Natural killer cell treated with Interleukin-12 subunit alpha and Interleukin-12 subunit beta and Interleukin-15 and Interleukin-18, amount 100 ng/mL, for 72 hours (primary cell): Measurements from ENCODE around the gene RBMS2. TPM values are rescaled to one million over a fixed set of nuclear protein-coding genes. Genes with fewer than 3 reads are reported as not detected.

Experiments
- ATAC-seq, 2 donors: fragments of 150-1000 bp; cut with Tn5 transposase in 1 of 2; sonication (Bioruptor Pico), chemical (Tn5 transposase) in 1 of 2; 2 replicates each; pipeline ENCODE4 v1.10.0; 2021
- DNase-seq: peaks from one replicate; pipeline ENCODE4 v3.0.0; 2022; ENCODE audit warnings: low spot score
- H3K27ac Mint-ChIP-seq, 2 donors: 1 replicate in 1 of 2; 2 replicates in 1 of 2; pipeline ENCODE4 v1.8.0; 2022; ENCODE audit warnings: mixed read lengths in 2 of 2, mild to moderate bottlenecking in 1 of 2, moderate library complexity in 1 of 2
- H3K27me3 Mint-ChIP-seq, 2 donors: 1 replicate in 1 of 2; 2 replicates in 1 of 2; pipeline ENCODE4 v1.8.0; 2022; ENCODE audit warnings: mixed read lengths in 2 of 2
- H3K36me3 Mint-ChIP-seq: one replicate; pipeline ENCODE4 v1.8.0; 2022; ENCODE audit warnings: mixed read lengths
- H3K4me1 Mint-ChIP-seq, 2 donors: 1 replicate in 1 of 2; 2 replicates in 1 of 2; pipeline ENCODE4 v1.8.0; 2022; ENCODE audit warnings: low read depth in 2 of 2, mixed read lengths in 2 of 2, mild to moderate bottlenecking in 1 of 2
- H3K4me3 Mint-ChIP-seq: one replicate; pipeline ENCODE4 v1.8.0; 2022; ENCODE audit warnings: mixed read lengths
- H3K9me3 Mint-ChIP-seq: 2 replicates; pipeline ENCODE4 v1.8.0; 2022; ENCODE audit warnings: mixed read lengths
- total RNA-seq, 2 donors: library from RNA; stranded (reverse); gene quantifications; one replicate each; pipeline ENCODE4 v1.2.3, GENCODE V29; 2022

RBMS2 gene
- total RNA-seq, 2 donors from 2014 or later, result 1.5 to 2.9 TPM

GRCh38 chr12:56633468-56634241, 112.0 kb downstream of the RBMS2 start:
- Mint-ChIP-seq H3K4me3 (peak overlapping the region; percentile 99), H3K27ac (peak overlapping the region; percentile 87 to 97), H3K4me1 (peaks cover 58 to 70% of the 10 kb centered on the region in 2 donors), H3K9me3 (no peaks in the 10 kb centered on the region), H3K27me3 (no peaks in the 10 kb centered on the region), H3K36me3 (peaks cover 16% of the 10 kb centered on the region)
- no peak for ATAC-seq
- DNase-seq, result no peak

DNA sequence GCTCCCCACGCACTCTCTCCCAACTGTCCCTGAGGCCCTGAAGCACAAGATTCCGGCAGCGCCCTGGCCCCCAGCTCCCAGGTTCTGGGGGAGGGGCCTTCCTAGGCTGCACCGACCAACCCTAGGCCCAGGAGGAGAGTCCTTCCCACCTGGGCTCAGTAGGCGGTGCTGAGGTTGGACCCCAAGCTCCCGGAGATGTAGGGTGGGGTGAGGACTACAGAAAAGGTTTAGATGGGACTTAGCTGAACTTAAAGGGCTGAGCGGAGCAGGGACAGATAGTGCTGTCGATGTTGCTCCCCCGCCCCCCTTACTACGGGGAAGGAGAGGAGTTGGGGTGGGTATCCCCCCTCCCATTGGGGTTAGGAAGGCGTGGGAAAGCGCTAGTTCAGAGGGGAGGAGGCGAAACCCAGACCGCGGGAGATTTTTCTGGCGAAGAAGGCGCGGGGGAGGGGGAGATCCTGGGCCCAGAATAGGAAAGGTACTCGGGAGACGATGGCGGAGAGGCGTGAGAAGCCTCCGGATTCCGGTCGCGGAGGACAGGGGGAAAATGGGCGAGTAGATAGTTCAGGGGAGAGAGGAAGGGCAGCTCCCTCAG, 112.7 kb downstream of the RBMS2 start:
- Mint-ChIP-seq H3K27me3 (no peaks in the 10 kb centered on the region), H3K4me1 (peaks cover 57 to 66% of the 10 kb centered on the region in 2 donors), H3K4me3 (peak overlapping the region; percentile 99), H3K36me3 (peaks cover 20% of the 10 kb centered on the region), H3K9me3 (no peaks in the 10 kb centered on the region), H3K27ac (peak overlapping the region; percentile 87 to 97)
- DNase-seq (peak; percentile 71), ATAC-seq (no peak)

GRCh38 chr12:56634837-56635791, 113.5 kb downstream of the RBMS2 start:
- Mint-ChIP-seq H3K36me3 (peaks cover 27% of the 10 kb centered on the region), H3K9me3 (no peaks in the 10 kb centered on the region), H3K4me1 (peaks cover 57 to 66% of the 10 kb centered on the region in 2 donors), H3K27me3 (no peaks in the 10 kb centered on the region), H3K4me3 (peak overlapping the region; percentile 99), H3K27ac (peak overlapping the region; percentile 87 to 97)
- DNase-seq (peak; percentile 79), ATAC-seq (peak; percentile 55 to 64)

- H3K4me3 Mint-ChIP-seq, result peak overlapping the region; percentile 99
- H3K27ac Mint-ChIP-seq, result peak overlapping the region; percentile 87 to 97
- no peaks in the 10 kb centered on the region for H3K9me3 Mint-ChIP-seq
- ATAC-seq, result peak; percentile 84 to 89
- peak; percentile 87 for DNase-seq
- H3K36me3 Mint-ChIP-seq, result peaks cover 33% of the 10 kb centered on the region
- H3K4me1 Mint-ChIP-seq, result peaks cover 51 to 59% of the 10 kb centered on the region in 2 donors
- H3K27me3 Mint-ChIP-seq, result no peaks in the 10 kb centered on the region
Observed at GRCh38 chr12:56635806-56636674, 114.4 kb downstream of the RBMS2 start.

GRCh38 chr12:56636675-56637540, 115.3 kb downstream of the RBMS2 start:
- Mint-ChIP-seq H3K27me3 (no peaks in the 10 kb centered on the region), H3K27ac (peak overlapping the region; percentile 87 to 97), H3K36me3 (peaks cover 33% of the 10 kb centered on the region), H3K4me3 (peak overlapping the region; percentile 99), H3K4me1 (peaks cover 45 to 53% of the 10 kb centered on the region in 2 donors), H3K9me3 (no peaks in the 10 kb centered on the region)
- ATAC-seq, result peak; percentile 65 to 66
- peak; percentile 78 for DNase-seq

GRCh38 chr12:56637621-56638020, 116.0 kb downstream of the RBMS2 start:
- Mint-ChIP-seq H3K4me3 (no peak overlapping the region), H3K9me3 (no peaks in the 10 kb centered on the region), H3K27ac (peak overlapping the region; percentile 87 to 97), H3K4me1 (peaks cover 47 to 52% of the 10 kb centered on the region in 2 donors), H3K27me3 (no peaks in the 10 kb centered on the region), H3K36me3 (peaks cover 39% of the 10 kb centered on the region)
- DNase-seq, result no peak
- ATAC-seq, result no peak

DNA sequence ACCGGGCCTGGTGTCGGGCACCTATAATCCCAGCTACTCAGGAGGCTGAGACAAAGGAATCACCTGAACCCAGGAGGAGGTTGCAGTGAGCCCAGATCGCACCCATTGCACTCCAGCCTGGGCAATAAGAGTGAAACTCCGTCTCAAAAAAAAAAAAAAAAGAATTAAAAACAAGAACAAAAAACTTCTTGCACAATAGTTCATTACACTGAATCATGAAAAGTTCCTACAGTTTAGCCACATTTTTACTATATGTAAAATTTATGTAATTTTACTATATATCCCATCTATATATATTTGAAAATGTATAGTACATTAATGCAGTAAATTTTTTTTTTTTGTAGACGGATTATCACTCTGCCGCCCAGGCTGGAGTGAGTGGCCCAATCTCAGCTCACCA, 119.6 kb downstream of the RBMS2 start:
- no peak overlapping the region for H3K27ac Mint-ChIP-seq
- peaks cover 39 to 48% of the 10 kb centered on the region in 2 donors for H3K4me1 Mint-ChIP-seq
- H3K4me3 Mint-ChIP-seq, result no peak overlapping the region
- no peaks in the 10 kb centered on the region for H3K9me3 Mint-ChIP-seq
- ATAC-seq (no peak), DNase-seq (no peak)
- no peaks in the 10 kb centered on the region for H3K27me3 Mint-ChIP-seq
- peaks cover 66% of the 10 kb centered on the region for H3K36me3 Mint-ChIP-seq

GRCh38 chr12:56644654-56645053, 123.0 kb downstream of the RBMS2 start:
- DNase-seq (no peak), ATAC-seq (no peak)
- Mint-ChIP-seq H3K27me3 (no peaks in the 10 kb centered on the region), H3K4me1 (peaks cover 29 to 37% of the 10 kb centered on the region in 2 donors), H3K27ac (peak overlapping the region; percentile 82 to 96), H3K9me3 (no peaks in the 10 kb centered on the region), H3K36me3 (peaks cover 42% of the 10 kb centered on the region), H3K4me3 (peak overlapping the region; percentile 88)

- no peak for ATAC-seq
- Mint-ChIP-seq H3K4me3 (peak overlapping the region; percentile 88), H3K27ac (peak overlapping the region; percentile 82 to 96), H3K9me3 (no peaks in the 10 kb centered on the region), H3K36me3 (peaks cover 37% of the 10 kb centered on the region), H3K4me1 (peaks cover 29 to 37% of the 10 kb centered on the region in 2 donors), H3K27me3 (no peaks in the 10 kb centered on the region)
- DNase-seq, result no peak
Observed at GRCh38 chr12:56645201-56645716, 123.6 kb downstream of the RBMS2 start.
